NCI-H1436 treated with DMSO at 0.1 percent for 48 hours (cell line): Measurements from ENCODE around the gene CTDNEP1.

Experiments
- DNase-seq: peaks from one replicate; lab custom pipeline; 2025; lab: John Stamatoyannopoulos, UW

The CTDNEP1 gene

GRCh38 chr17:7228920-7229319, 22.6 kb downstream of the CTDNEP1 start:
- DNase-seq = no peak

- no peak for DNase-seq
Observed at GRCh38 chr17:7226721-7227710, 24.5 kb downstream of the CTDNEP1 start.

- DNase-seq = no peak
Observed at GRCh38 chr17:7225711-7226331, 25.7 kb downstream of the CTDNEP1 start.

GRCh38 chr17:7224661-7225111, 26.8 kb downstream of the CTDNEP1 start:
- no peak for DNase-seq

- DNase-seq = no peak
Observed at GRCh38 chr17:7224110-7224509, 27.4 kb downstream of the CTDNEP1 start.

GRCh38 chr17:7223375-7223774, 28.2 kb downstream of the CTDNEP1 start:
- no peak for DNase-seq

GRCh38 chr17:7222972-7223292, 28.6 kb downstream of the CTDNEP1 start:
- no peak for DNase-seq

GRCh38 chr17:7222093-7222971, 29.2 kb downstream of the CTDNEP1 start:
- DNase-seq = no peak

GRCh38 chr17:7221278-7222092, 30.0 kb downstream of the CTDNEP1 start:
- DNase-seq = no peak

GRCh38 chr17:7220593-7221277, 30.8 kb downstream of the CTDNEP1 start:
- no peak for DNase-seq

GRCh38 chr17:7219812-7220592, 31.5 kb downstream of the CTDNEP1 start, which contains the start of the genes ACADVL and DLG4:
TSS of gene ACADVL (plus strand) at chr17:7219938. CDS start at chr17:7219985, 47 bp downstream.
TSS of gene DLG4 (minus strand) at chr17:7219836.
- peak; percentile 38 for DNase-seq

- DNase-seq = no peak
Observed at GRCh38 chr17:7219229-7219811, 32.2 kb downstream of the CTDNEP1 start.

- DNase-seq = no peak
Observed at GRCh38 chr17:7218758-7219157, 32.8 kb downstream of the CTDNEP1 start.

GRCh38 chr17:7218166-7218565, 33.4 kb downstream of the CTDNEP1 start:
- DNase-seq = no peak

GRCh38 chr17:7217113-7217987, 34.2 kb downstream of the CTDNEP1 start:
- no peak for DNase-seq

GRCh38 chr17:7216242-7217112, 35.1 kb downstream of the CTDNEP1 start:
- no peak for DNase-seq

GRCh38 chr17:7215652-7216180, 35.8 kb downstream of the CTDNEP1 start:
- DNase-seq = no peak
